Hematopoietic multipotent progenitor cell treated with erythropoietin and hydrocortisone succinate and interleukin-3 and kit ligand, for 4 days (in vitro differentiated cells): ENCODE data around the gene C1QTNF8.

ENCODE experiments used
- DNase-seq: peaks from one replicate; pipeline ENCODE4 v3.0.0-alpha.2; 2015

The C1QTNF8 gene, protein sequence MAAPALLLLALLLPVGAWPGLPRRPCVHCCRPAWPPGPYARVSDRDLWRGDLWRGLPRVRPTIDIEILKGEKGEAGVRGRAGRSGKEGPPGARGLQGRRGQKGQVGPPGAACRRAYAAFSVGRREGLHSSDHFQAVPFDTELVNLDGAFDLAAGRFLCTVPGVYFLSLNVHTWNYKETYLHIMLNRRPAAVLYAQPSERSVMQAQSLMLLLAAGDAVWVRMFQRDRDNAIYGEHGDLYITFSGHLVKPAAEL

GRCh38 chr16:1096169-1097082 lies at the start of gene C1QTNF8:
TSS of gene C1QTNF8 (minus strand) at chr16:1096244. CDS start at chr16:1094922, 1,322 bp downstream.
- no peak for DNase-seq

DNA sequence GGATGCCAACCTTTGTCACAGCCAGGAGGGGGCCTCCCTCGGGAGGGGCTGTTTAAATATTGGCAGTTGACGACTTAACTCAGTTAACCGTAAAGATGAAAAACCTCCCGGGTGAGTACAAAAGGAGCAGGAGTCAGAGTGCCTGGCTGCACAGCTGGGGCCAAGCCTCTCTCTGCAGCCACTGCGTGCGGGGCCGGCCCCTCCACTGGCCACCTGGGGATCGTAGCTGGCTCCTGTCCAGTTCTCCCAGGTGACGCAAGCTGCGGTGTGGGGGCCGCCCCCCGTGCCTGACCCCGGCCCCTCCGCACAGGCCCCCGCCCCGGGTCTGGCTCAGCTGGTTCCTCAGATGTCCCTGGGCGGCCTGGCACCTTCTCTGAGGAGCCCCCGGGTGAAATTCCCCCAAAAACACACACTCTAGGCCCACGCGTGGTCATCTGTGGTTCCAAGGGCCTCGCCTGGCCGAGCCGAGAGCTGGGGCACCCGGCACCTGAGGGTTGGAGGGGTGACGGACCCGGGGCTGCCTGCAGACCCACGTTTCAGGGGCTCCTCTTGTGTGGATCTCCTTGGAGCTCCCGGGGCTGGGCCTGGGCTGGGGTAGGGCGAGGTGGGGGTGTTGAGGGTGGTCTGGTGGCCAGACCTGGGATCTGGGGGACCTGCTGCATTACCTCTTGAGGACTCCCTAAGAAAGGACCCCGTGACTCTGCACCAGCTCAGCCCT lies 49.5 kb upstream of the C1QTNF8 start:
- DNase-seq, result no peak

DNA sequence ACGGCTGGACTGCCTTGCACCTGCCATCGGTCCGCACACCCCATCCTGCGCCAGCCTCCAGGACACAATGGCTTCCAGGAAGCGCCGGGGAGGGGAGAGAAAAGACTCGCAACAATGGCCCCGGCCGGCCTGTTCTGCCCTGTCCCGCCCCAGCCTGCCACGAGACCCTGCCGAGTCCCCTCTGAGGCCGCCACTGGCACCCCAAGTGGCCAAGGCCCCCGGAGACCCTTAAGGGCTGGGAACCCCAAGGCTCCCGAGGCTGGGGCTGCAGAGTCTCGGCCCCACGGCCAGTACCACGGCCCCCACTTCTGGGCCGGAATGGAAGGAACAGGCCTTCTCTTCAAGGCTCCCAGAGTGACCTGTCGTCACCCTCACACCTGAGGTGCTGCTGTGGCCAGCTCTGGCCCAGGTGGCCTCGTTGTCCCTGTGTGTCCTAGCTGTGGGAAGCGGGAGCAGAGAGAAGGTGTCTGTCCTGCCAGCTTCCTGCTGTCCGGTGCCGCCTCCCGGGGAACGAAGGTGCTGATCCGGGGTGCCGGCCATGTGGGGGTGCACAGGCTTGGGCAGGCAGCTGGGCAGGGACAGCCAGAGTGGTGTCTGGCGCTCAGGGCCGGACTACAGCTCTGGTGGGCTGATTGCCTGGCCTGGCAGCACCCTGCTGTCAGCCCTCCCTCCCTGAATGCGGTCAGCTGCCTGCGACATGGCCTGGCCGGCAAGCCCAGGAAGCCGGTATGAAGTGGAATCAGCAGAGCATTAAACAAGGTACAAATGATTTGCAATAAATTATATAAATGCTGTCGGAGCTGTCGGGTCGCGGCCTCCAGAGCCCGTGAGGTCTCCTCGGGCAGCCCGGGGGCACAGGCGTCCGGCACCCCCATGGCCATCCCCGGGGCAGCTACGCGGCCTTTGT lies 48.7 kb upstream of the C1QTNF8 start:
- DNase-seq, result no peak

- DNase-seq, result no peak
These were observed 47.9 kb upstream of the C1QTNF8 start for GRCh38 chr16:1143761-1144450.

GRCh38 chr16:1142911-1143310 lies 46.9 kb upstream of the C1QTNF8 start:
- DNase-seq, result no peak

DNA sequence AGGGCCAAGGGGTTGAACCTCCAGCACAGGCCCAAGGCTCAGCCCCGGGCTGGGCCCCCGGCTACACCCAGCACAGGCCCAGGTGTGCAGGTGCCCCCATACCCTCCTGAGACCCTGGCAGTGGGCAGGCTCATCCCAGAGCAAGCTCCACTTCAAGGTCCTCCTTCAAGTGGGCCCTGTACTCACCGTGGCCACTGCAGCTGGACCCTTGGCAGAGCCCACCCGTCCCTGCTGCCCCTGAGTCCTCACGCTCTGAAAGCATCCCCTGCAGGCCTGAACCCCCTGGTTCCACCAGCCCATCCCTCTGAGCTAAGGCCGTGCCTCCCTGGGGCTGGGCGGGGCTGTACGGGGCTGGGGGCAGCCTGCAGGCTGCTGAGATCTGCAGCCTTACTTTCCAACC lies 45.7 kb upstream of the C1QTNF8 start:
- no peak for DNase-seq

GRCh38 chr16:1141191-1141590 lies 45.1 kb upstream of the C1QTNF8 start:
- no peak for DNase-seq

GRCh38 chr16:1140582-1141162 lies 44.6 kb upstream of the C1QTNF8 start:
- no peak for DNase-seq

GRCh38 chr16:1137604-1138003 lies 41.6 kb upstream of the C1QTNF8 start:
- DNase-seq, result no peak

- DNase-seq, result no peak
These were observed 39.4 kb upstream of the C1QTNF8 start for GRCh38 chr16:1135459-1135825.

GRCh38 chr16:1134776-1135458 lies 38.9 kb upstream of the C1QTNF8 start:
- no peak for DNase-seq

DNA sequence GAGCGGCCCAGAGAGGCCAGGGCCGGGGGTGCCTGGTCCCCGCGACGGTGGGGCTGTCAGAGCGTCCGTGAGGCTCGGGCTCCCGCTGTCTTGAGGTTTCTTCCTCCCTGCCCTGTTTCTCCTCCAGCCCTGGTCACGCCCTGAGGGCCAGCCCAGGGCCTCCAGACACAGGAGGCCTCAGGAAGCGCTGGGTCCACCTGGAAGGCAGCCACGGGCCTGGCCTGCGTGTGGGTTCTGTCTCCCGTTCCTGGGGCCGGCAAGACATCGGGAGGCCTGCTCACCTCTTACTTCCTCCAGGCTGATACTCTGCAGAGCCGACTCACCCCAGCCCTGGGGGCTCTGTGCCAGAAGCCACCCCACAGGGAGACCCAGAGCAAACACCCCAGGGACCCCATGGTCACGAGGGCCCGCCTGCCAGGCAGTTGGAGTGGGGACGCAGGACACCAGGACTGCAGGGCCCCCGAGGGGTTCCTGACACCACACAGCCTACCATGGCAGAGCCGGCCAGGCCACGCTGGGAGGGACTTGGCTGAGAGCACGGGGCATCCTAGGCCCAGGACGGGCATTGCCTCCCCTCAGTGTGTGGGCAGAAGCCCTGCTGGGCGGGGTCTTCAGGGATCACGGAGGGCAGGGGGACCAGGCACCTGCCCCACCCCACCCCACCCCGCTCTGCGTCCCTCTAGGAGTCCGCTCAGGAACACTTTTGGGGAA lies 37.9 kb upstream of the C1QTNF8 start:
- no peak for DNase-seq

DNA sequence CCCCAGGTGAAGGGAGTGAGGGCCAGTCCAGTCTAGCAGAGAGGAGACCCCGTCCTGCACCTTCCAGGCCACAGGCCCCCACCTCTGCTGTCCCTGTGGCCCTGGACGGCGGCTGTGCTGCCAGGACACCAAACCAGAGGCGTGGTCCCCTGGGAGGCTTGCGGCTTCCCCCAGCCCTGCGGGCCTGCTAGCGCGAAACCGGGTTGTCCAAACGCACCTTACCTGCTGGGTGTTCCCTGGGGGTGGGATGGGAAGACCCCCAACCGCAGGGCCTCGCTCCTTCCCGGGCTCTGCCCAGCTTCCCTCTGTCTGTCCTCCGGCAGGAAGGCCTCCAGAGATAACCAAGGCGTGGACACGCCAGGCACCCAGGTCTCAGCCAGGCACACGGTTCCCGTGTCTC lies 37.2 kb upstream of the C1QTNF8 start:
- no peak for DNase-seq

- DNase-seq, result no peak
These were observed 36.4 kb upstream of the C1QTNF8 start for GRCh38 chr16:1132431-1132830.

- no peak for DNase-seq
These were observed 35.4 kb upstream of the C1QTNF8 start for GRCh38 chr16:1131378-1131994.

- no peak for DNase-seq
These were observed 34.3 kb upstream of the C1QTNF8 start for GRCh38 chr16:1130382-1130781.

GRCh38 chr16:1129106-1129960 lies 33.3 kb upstream of the C1QTNF8 start:
- DNase-seq, result no peak

GRCh38 chr16:1127971-1128715 lies 32.1 kb upstream of the C1QTNF8 start:
- DNase-seq, result no peak
